ENCODE data around the gene CFAP100.

GRCh38 chr3:126352476-126353454 lies 41.9 kb upstream of the CFAP100 start:
- TF ChIP-seq YY1 (IDR thresholded peaks at IDR 0.05; ENCODE audit: insufficient read depth, insufficient read length) = no peak
- TF ChIP-seq ZNF274 (IDR thresholded peaks at IDR 0.05; ENCODE audit: low read depth, low read length) = no peak
- TF ChIP-seq SUZ12 (IDR thresholded peaks at IDR 0.05; ENCODE audit: extremely low read depth, insufficient read depth, insufficient read length) = no peak
